Hepatocyte (in vitro differentiated cells): ENCODE results near the gene TMOD2. TPM values are rescaled to one million over a fixed set of nuclear protein-coding genes. Genes with fewer than 3 reads are reported as not detected.

Source experiments
- DNase-seq: peaks from one replicate; pipeline ENCODE4 v3.0.0-alpha.2; 2016; ENCODE audit warnings: low spot score
- H2AFZ ChIP-seq: fragments of 200-600 bp; sonication (generic); 2 replicates; pipeline ENCODE4 v1.6.0; 2016; ENCODE audit warnings: antibody characterized with exemption, mild to moderate bottlenecking
- H3K27ac ChIP-seq: fragments of 200-600 bp; sonication (generic); 2 replicates; pipeline ENCODE4 v1.5.1; 2016; ENCODE audit warnings: mild to moderate bottlenecking
- H3K27me3 ChIP-seq: fragments of 200-600 bp; sonication (generic); 2 replicates; pipeline ENCODE4 v1.6.1; 2016
- H3K36me3 ChIP-seq: fragments of 200-600 bp; sonication (generic); replicated peaks from 2 replicates; pipeline ENCODE4 v1.5.1; 2016; ENCODE audit warnings: low read depth; ENCODE audit not compliant: insufficient read depth
- H3K4me1 ChIP-seq: fragments of 200-600 bp; sonication (generic); 2 replicates; pipeline ENCODE4 v1.5.1; 2016; ENCODE audit warnings: mild to moderate bottlenecking, moderate library complexity; ENCODE audit not compliant: insufficient read depth
- H3K4me2 ChIP-seq: fragments of 200-600 bp; sonication (generic); 2 replicates; pipeline ENCODE4 v1.6.0; 2016
- H3K4me3 ChIP-seq: fragments of 200-600 bp; sonication (generic); 2 replicates; pipeline ENCODE4 v1.5.1; 2016; ENCODE audit warnings: mild to moderate bottlenecking
- H3K79me2 ChIP-seq: fragments of 200-600 bp; sonication (generic); 2 replicates; pipeline ENCODE4 v1.6.0; 2017; ENCODE audit warnings: mild to moderate bottlenecking
- H3K9me2 ChIP-seq: fragments of 200-600 bp; sonication (generic); replicated peaks from 2 replicates; pipeline ENCODE4 v1.6.0; 2017; ENCODE audit warnings: mild to moderate bottlenecking; ENCODE audit not compliant: insufficient read depth
- H3K9me3 ChIP-seq: fragments of 200-600 bp; sonication (generic); 2 replicates; pipeline ENCODE4 v1.5.1; 2016; ENCODE audit warnings: low read depth, mild to moderate bottlenecking
- H4K20me1 ChIP-seq: fragments of 200-600 bp; sonication (generic); 2 replicates; pipeline ENCODE4 v1.6.0; 2016; ENCODE audit warnings: mild to moderate bottlenecking; ENCODE audit not compliant: insufficient read depth, poor library complexity, severe bottlenecking
- CTCF ChIP-seq: fragments of 200-600 bp; sonication (generic); IDR thresholded peaks from 2 replicates; pipeline ENCODE4 v1.5.1; 2016; ENCODE audit warnings: antibody characterized with exemption, mild to moderate bottlenecking; ENCODE audit not compliant: poor library complexity
- EZH2 ChIP-seq: fragments of 200-600 bp; sonication (generic); IDR thresholded peaks from 2 replicates; pipeline ENCODE4 v1.6.1; 2016; ENCODE audit warnings: antibody characterized with exemption, mild to moderate bottlenecking, borderline replicate concordance
- EZH2phosphoT487 ChIP-seq: fragments of 200-600 bp; sonication (generic); IDR thresholded peaks from one replicate; pipeline ENCODE4 v1.6.1; 2018; ENCODE audit warnings: antibody characterized with exemption, mild to moderate bottlenecking, low read depth, moderate library complexity; ENCODE audit not compliant: unreplicated experiment, severe bottlenecking
- WGBS: methylation state at CpG from one replicate; pipeline ENCODE4 v1.1.6; 2016; ENCODE audit warnings: low lambda C conversion rate; ENCODE audit errors: missing lambda C conversion rate; 5-methylcytosine and 5-hydroxymethylcytosine counted together
- polyA plus RNA-seq: library from polyadenylated mRNA; unstranded; fragments of >200 nt; fragmentation: Nextera tagmentation; extraction: Ambion mirVana; gene quantifications from 2 replicates; pipeline ENCODE4 v1.2.1, GENCODE V29; 2016
- total RNA-seq: library from RNA; depleted of rRNA; stranded (reverse); fragments of >200 nt; gene quantifications from 2 replicates; pipeline ENCODE4 v1.2.3, GENCODE V29; 2014

Gene TMOD2
- total and polyA plus RNA-seq, 2 experiments from 2014 or later, result 1.7 to 2.9 TPM

GRCh38 chr15:51754267-51754666 is 2.9 kb downstream of the TMOD2 start:
- H3K4me1 ChIP-seq, result peaks cover 8% of the 10 kb centered on the region
- no peak for DNase-seq
- peaks cover 43% of the 10 kb centered on the region for H3K27me3 ChIP-seq
- no peaks in the 10 kb centered on the region for H4K20me1 ChIP-seq
- H3K27ac ChIP-seq, result no peak overlapping the region
- no peaks in the 10 kb centered on the region for H3K36me3 ChIP-seq
- no peak overlapping the region for H2AFZ ChIP-seq
- WGBS, result 79% methylated on average over 2 of the region's 2 CpGs
- H3K4me2 ChIP-seq, result no peak overlapping the region
- peaks cover 6% of the 10 kb centered on the region for H3K79me2 ChIP-seq
- TF ChIP-seq CTCF (no peak), EZH2phosphoT487 (no peak), EZH2 (no peak)
- no peaks in the 10 kb centered on the region for H3K9me3 ChIP-seq
- no peak overlapping the region for H3K4me3 ChIP-seq
- H3K9me2 ChIP-seq, result no peaks in the 10 kb centered on the region

GRCh38 chr15:51755790-51756189 is 4.4 kb downstream of the TMOD2 start:
- WGBS, result 94% methylated on average over 4 of the region's 4 CpGs
- H3K36me3 ChIP-seq, result no peaks in the 10 kb centered on the region
- no peaks in the 10 kb centered on the region for H3K9me3 ChIP-seq
- H3K4me1 ChIP-seq, result peaks cover 8% of the 10 kb centered on the region
- TF ChIP-seq CTCF, result no peak
- TF ChIP-seq EZH2phosphoT487, result no peak
- no peak for TF ChIP-seq EZH2
- peaks cover 27% of the 10 kb centered on the region for H3K27me3 ChIP-seq
- no peaks in the 10 kb centered on the region for H3K9me2 ChIP-seq
- peaks cover 6% of the 10 kb centered on the region for H3K79me2 ChIP-seq
- DNase-seq, result no peak
- H4K20me1 ChIP-seq, result no peaks in the 10 kb centered on the region
- H3K4me3 ChIP-seq, result no peak overlapping the region
- no peak overlapping the region for H3K4me2 ChIP-seq
- no peak overlapping the region for H3K27ac ChIP-seq
- no peak overlapping the region for H2AFZ ChIP-seq

- Histone ChIP-seq H3K4me1 (peaks cover 8% of the 10 kb centered on the region), H4K20me1 (no peaks in the 10 kb centered on the region), H3K4me3 (no peak overlapping the region), H3K36me3 (no peaks in the 10 kb centered on the region), H3K4me2 (no peak overlapping the region), H3K9me2 (no peaks in the 10 kb centered on the region), H3K27ac (no peak overlapping the region), H2AFZ (no peak overlapping the region), H3K79me2 (peaks cover 6% of the 10 kb centered on the region), H3K27me3 (peaks cover 24% of the 10 kb centered on the region), H3K9me3 (no peaks in the 10 kb centered on the region)
- no peak for DNase-seq
- 97% methylated on average over 4 of the region's 4 CpGs for WGBS
- TF ChIP-seq EZH2phosphoT487 (no peak), EZH2 (no peak), CTCF (no peak)
These were observed 5.1 kb downstream of the TMOD2 start for GRCh38 chr15:51756482-51756881.

- H3K36me3 ChIP-seq, result no peaks in the 10 kb centered on the region
- H3K9me3 ChIP-seq, result no peaks in the 10 kb centered on the region
- 81% methylated on average over 2 of the region's 2 CpGs for WGBS
- no peak overlapping the region for H3K27ac ChIP-seq
- no peaks in the 10 kb centered on the region for H3K9me2 ChIP-seq
- H3K27me3 ChIP-seq, result peaks cover 23% of the 10 kb centered on the region
- H3K79me2 ChIP-seq, result peaks cover 6% of the 10 kb centered on the region
- H3K4me3 ChIP-seq, result no peak overlapping the region
- no peak for DNase-seq
- no peaks in the 10 kb centered on the region for H4K20me1 ChIP-seq
- no peak overlapping the region for H3K4me2 ChIP-seq
- no peak for TF ChIP-seq EZH2
- no peak for TF ChIP-seq EZH2phosphoT487
- TF ChIP-seq CTCF, result no peak
- H2AFZ ChIP-seq, result no peak overlapping the region
- peaks cover 4% of the 10 kb centered on the region for H3K4me1 ChIP-seq
These were observed 6.1 kb downstream of the TMOD2 start for GRCh38 chr15:51757450-51757849.
